K562 (cell line): ENCODE measurements around the gene C11orf91. TPM values are rescaled to one million over a fixed set of nuclear protein-coding genes. Genes with fewer than 3 reads are reported as not detected.

ENCODE experiments used
- BCOR ChIP-seq: fragments of 450-650 bp; IDR thresholded peaks from 2 replicates; pipeline ENCODE4 v1.6.1; 2016
- CBFB ChIP-seq: sonication (generic); formaldehyde crosslinking; IDR thresholded peaks from 2 replicates; pipeline ENCODE4 v1.4.0; 2020; ENCODE audit warnings: mild to moderate bottlenecking, missing genetic modification reagents
- DDX20 ChIP-seq: fragments of 450-650 bp; IDR thresholded peaks from 2 replicates; pipeline ENCODE4 v1.6.1; 2016; ENCODE audit warnings: missing genetic modification characterization, low read depth, mild to moderate bottlenecking, missing compliant biosample characterization, moderate library complexity
- HLTF ChIP-seq: fragments of 450-650 bp; IDR thresholded peaks from 2 replicates; pipeline ENCODE4 v1.6.1; 2016
- HNRNPUL1 ChIP-seq: fragments of 200-400 bp; formaldehyde crosslinking; IDR thresholded peaks from 2 replicates; pipeline ENCODE4 v1.6.1; 2017; ENCODE audit warnings: low read length
- JUND ChIP-seq, 2 experiments: IDR thresholded peaks; 2 replicates in 1 of 2; 3 replicates in 1 of 2; pipeline ENCODE4 v1.6.1; 2011; ENCODE audit warnings: borderline replicate concordance in 2 of 2, low read depth in 2 of 2, low read length in 2 of 2, improper control_type of control experiment in 1 of 2, missing biosample characterization in 1 of 2, missing genetic modification characterization in 1 of 2, missing genetic modification reagents in 1 of 2
- LEF1 ChIP-seq: fragments of 450-650 bp; IDR thresholded peaks from 2 replicates; pipeline ENCODE4 v1.6.1; 2016; ENCODE audit warnings: mild to moderate bottlenecking
- MYNN ChIP-seq, 2 experiments: sonication (generic); formaldehyde crosslinking in 1 of 2; IDR thresholded peaks; 2 replicates each; pipeline versions ENCODE4 v1.5.0 to v1.6.1; 2016 to 2020; ENCODE audit warnings: antibody characterized with exemption in 1 of 2, missing genetic modification reagents in 1 of 2
- NFE2 ChIP-seq: IDR thresholded peaks from 2 replicates; pipeline ENCODE4 v1.6.1; 2014; ENCODE audit warnings: antibody characterized with exemption, low read depth
- SMARCA5 ChIP-seq: fragments of 450-650 bp; IDR thresholded peaks from 2 replicates; pipeline ENCODE4 v1.6.1; 2016
- SRF ChIP-seq, 2 experiments: fragments of 250-450, 450-650 bp in 1 of 2; sonication (Bioruptor Pico) in 1 of 2; sonication (generic) in 1 of 2; formaldehyde crosslinking; IDR thresholded peaks; 2 replicates each; pipeline versions ENCODE4 v1.5.0 to v1.5.1; 2020 to 2022; ENCODE audit warnings: mild to moderate bottlenecking in 1 of 2, missing genetic modification reagents in 1 of 2
- ZNF184 ChIP-seq: sonication (generic); formaldehyde crosslinking; IDR thresholded peaks from 2 replicates; pipeline ENCODE4 v1.5.0; 2020; ENCODE audit warnings: missing genetic modification reagents
- ZNF224 ChIP-seq: sonication (generic); formaldehyde crosslinking; IDR thresholded peaks from 2 replicates; pipeline ENCODE4 v1.8.0; 2022; ENCODE audit warnings: mild to moderate bottlenecking, missing genetic modification reagents
- ZNF57 ChIP-seq: fragments of 450-650 bp; formaldehyde crosslinking; IDR thresholded peaks from 2 replicates; pipeline ENCODE4 v1.4.0; 2020; ENCODE audit warnings: mild to moderate bottlenecking, moderate library complexity
- polyA plus RNA-seq, 8 experiments: library from polyadenylated mRNA; depleted of rRNA in 4 of 8; stranded (reverse) in 5 of 8; unstranded in 3 of 8; fragments of >200 nt; fragmentation: Nextera tagmentation in 2 of 8; fragmentation: Illumina TruSeq in 1 of 8; extraction: Ambion mirVana in 2 of 8; extraction: Trizol in 1 of 8; gene quantifications; 2 replicates each; pipeline versions ENCODE4 v1.2.1 to v1.2.3, GENCODE V29; 2011 to 2014; ENCODE audit warnings: inconsistent platforms in 1 of 8, missing spikeins in 1 of 8
- total RNA-seq, 7 experiments: library from RNA; depleted of rRNA in 6 of 7; stranded (reverse); fragments of >200 nt in 6 of 7; fragmentation: Illumina TruSeq in 2 of 7; extraction: Trizol in 2 of 7; gene quantifications; 2 replicates each; pipeline versions ENCODE4 v1.2.1 to v1.2.3, GENCODE V29; 2011 to 2021; ENCODE audit warnings: low replicate concordance in 1 of 7
- TF ChIP-seq, protein P1 (sequence below): sonication (generic); formaldehyde crosslinking; IDR thresholded peaks from 2 replicates; pipeline ENCODE4 v1.8.0; 2022; ENCODE audit warnings: mild to moderate bottlenecking, missing genetic modification reagents
- TF ChIP-seq, protein P2 (sequence below): fragments of 250-450 bp; sonication (Bioruptor Pico); IDR thresholded peaks from 2 replicates; pipeline ENCODE4 v1.5.0; 2020; ENCODE audit warnings: mild to moderate bottlenecking, borderline replicate concordance

Gene C11orf91
- total and polyA plus RNA-seq, 9 of the 15 experiments (the other 6 are each of a cell fraction or from before 2014, with no cell fraction given) = not detected

DNA sequence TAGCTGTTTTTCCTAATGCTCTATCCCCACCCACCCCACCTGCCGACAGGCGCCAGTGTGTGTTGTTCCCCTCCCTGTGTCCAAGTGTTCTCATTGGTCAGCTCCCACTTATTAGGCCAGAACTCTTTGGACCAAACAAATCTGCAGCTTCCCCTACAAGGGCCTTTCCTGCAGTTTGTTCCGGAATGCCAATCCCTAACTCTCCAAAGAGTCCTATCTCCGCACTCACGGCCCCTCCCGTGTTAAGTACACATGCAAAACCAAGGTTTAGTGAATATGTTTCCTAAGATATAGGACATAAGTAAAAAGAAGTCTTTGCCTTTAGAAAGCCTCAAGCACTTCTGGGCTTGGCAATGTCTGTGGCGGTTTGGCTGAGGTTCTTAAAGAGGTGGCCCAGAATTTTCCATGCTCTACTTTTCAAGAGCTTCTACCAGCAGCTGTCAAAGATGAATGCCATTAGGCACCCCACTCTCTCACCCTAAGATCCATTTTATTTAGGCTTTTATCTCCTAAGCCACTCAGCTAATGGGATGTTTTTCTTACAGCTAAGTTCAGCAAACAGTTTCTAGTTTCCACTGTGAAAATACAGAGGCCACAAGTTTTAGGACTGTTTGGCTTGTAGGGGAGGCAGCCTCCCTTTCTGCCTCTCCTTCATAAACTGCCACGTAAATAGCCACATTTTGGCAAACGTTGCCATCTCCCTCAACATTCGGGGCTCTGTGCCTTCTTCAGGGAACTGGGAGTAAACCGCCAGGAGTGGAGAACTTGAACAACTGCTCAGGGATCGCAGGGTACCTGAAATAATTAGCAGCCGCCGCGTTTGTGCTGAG, 34.0 kb upstream of the C11orf91 start (continued):
- no peak for TF ChIP-seq ZNF224
- no peak for TF ChIP-seq LEF1
- TF ChIP-seq HLTF = no peak
- TF ChIP-seq JUND (IDR thresholded peaks at IDR 0.05; ENCODE audit: borderline replicate concordance, low read depth, low read length) = no peak
- no peak for TF ChIP-seq JUND (tag; IDR thresholded peaks at IDR 0.05; ENCODE audit: borderline replicate concordance, low read depth, low read length)
- TF ChIP-seq, protein P1, sequence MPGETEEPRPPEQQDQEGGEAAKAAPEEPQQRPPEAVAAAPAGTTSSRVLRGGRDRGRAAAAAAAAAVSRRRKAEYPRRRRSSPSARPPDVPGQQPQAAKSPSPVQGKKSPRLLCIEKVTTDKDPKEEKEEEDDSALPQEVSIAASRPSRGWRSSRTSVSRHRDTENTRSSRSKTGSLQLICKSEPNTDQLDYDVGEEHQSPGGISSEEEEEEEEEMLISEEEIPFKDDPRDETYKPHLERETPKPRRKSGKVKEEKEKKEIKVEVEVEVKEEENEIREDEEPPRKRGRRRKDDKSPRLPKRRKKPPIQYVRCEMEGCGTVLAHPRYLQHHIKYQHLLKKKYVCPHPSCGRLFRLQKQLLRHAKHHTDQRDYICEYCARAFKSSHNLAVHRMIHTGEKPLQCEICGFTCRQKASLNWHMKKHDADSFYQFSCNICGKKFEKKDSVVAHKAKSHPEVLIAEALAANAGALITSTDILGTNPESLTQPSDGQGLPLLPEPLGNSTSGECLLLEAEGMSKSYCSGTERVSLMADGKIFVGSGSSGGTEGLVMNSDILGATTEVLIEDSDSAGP (CRISPR knock-in tag) = no peak
- TF ChIP-seq, protein P2, sequence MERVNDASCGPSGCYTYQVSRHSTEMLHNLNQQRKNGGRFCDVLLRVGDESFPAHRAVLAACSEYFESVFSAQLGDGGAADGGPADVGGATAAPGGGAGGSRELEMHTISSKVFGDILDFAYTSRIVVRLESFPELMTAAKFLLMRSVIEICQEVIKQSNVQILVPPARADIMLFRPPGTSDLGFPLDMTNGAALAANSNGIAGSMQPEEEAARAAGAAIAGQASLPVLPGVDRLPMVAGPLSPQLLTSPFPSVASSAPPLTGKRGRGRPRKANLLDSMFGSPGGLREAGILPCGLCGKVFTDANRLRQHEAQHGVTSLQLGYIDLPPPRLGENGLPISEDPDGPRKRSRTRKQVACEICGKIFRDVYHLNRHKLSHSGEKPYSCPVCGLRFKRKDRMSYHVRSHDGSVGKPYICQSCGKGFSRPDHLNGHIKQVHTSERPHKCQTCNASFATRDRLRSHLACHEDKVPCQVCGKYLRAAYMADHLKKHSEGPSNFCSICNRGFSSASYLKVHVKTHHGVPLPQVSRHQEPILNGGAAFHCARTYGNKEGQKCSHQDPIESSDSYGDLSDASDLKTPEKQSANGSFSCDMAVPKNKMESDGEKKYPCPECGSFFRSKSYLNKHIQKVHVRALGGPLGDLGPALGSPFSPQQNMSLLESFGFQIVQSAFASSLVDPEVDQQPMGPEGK (CRISPR knock-in tag) = no peak
- TF ChIP-seq MYNN (IDR thresholded peaks at IDR 0.05) = no peak
- no peak for TF ChIP-seq MYNN (CRISPR knock-in tag; IDR thresholded peaks at IDR 0.05)
- 0 out of 2 replicates have a peak, but pooled peaks have one; percentile 30 for TF ChIP-seq CBFB (CRISPR knock-in tag)
- no peak for TF ChIP-seq SMARCA5
- TF ChIP-seq SRF (CRISPR knock-in tag; IDR thresholded peaks at IDR 0.05) = peak in 1 of 2 experiments; percentile 65; a peak in 1 of 4 replicates
- TF ChIP-seq BCOR = no peak
- no peak for TF ChIP-seq NFE2
- no peak for TF ChIP-seq HNRNPUL1
- no peak for TF ChIP-seq ZNF57
- no peak for TF ChIP-seq DDX20 (tag)
- no peak for TF ChIP-seq ZNF184
